K562 (cell line): ENCODE results near the gene ENSA. TPM values are rescaled to one million over a fixed set of nuclear protein-coding genes. Genes with fewer than 3 reads are reported as not detected.
A peak's percentile ranks its signal among the peaks of the same experiment; 100 is the strongest.

Experiments used
- CSDE1 ChIP-seq, 2 experiments: fragments of 450-650 bp; IDR thresholded peaks; 2 replicates each; pipeline ENCODE4 v1.6.1; 2016; ENCODE audit warnings: mild to moderate bottlenecking in 1 of 2
- CXXC5 ChIP-seq: fragments of 250-450 bp; sonication (Bioruptor Pico); IDR thresholded peaks from 2 replicates; pipeline ENCODE4 v1.8.0; 2022; ENCODE audit warnings: inconsistent platforms, mild to moderate bottlenecking, moderate library complexity
- DIDO1 ChIP-seq: fragments of 450-650 bp; IDR thresholded peaks from 2 replicates; pipeline ENCODE4 v1.6.1; 2016; ENCODE audit warnings: low read depth, missing biosample characterization, missing genetic modification characterization
- EGR1 ChIP-seq: fragments of 450-650 bp; conservative IDR thresholded peaks from 2 replicates; pipeline ENCODE4 v1.6.1; 2017; ENCODE audit warnings: mild to moderate bottlenecking
- FIP1L1 ChIP-seq: fragments of 200-400 bp; formaldehyde crosslinking; IDR thresholded peaks from 2 replicates; pipeline ENCODE4 v1.6.1; 2018; ENCODE audit warnings: mild to moderate bottlenecking, low read depth, low read length; ENCODE audit not compliant: poor library complexity, severe bottlenecking
- MXI1 ChIP-seq: IDR thresholded peaks from 2 replicates; pipeline ENCODE4 v1.6.1; 2011; ENCODE audit warnings: low read depth, mild to moderate bottlenecking, improper control_type of control experiment, low read length
- ZC3H11A ChIP-seq: IDR thresholded peaks from 2 replicates; pipeline ENCODE4 v1.6.1; 2012; ENCODE audit warnings: low read depth, low read length, improper control_type of control experiment
- ZC3H4 ChIP-seq: sonication (generic); formaldehyde crosslinking; IDR thresholded peaks from 2 replicates; pipeline ENCODE4 v1.9.0; 2021; ENCODE audit warnings: missing genetic modification reagents, borderline replicate concordance
- ZNF311 ChIP-seq: fragments of 250-450 bp; sonication (Bioruptor Pico); IDR thresholded peaks from 2 replicates; pipeline ENCODE4 v1.4.0; 2020; ENCODE audit warnings: mild to moderate bottlenecking, moderate library complexity
- ZNF707 ChIP-seq: fragments of 250-450 bp; sonication (Bioruptor Pico); conservative IDR thresholded peaks from 2 replicates; pipeline ENCODE4 v1.8.0; 2022; ENCODE audit warnings: inconsistent platforms, mild to moderate bottlenecking, moderate library complexity
- ZNF764 ChIP-seq: fragments of 250-450 bp; sonication (Bioruptor Pico); IDR thresholded peaks from 2 replicates; pipeline ENCODE4 v1.4.0; 2020; ENCODE audit warnings: low read depth, mild to moderate bottlenecking, moderate library complexity
- polyA plus RNA-seq, 8 experiments: library from polyadenylated mRNA; depleted of rRNA in 4 of 8; stranded (reverse) in 5 of 8; unstranded in 3 of 8; fragments of >200 nt; fragmentation: Nextera tagmentation in 2 of 8; fragmentation: Illumina TruSeq in 1 of 8; extraction: Ambion mirVana in 2 of 8; extraction: Trizol in 1 of 8; gene quantifications; 2 replicates each; pipeline versions ENCODE4 v1.2.1 to v1.2.3, GENCODE V29; 2011 to 2014; ENCODE audit warnings: inconsistent platforms in 1 of 8, missing spikeins in 1 of 8
- total RNA-seq, 7 experiments: library from RNA; depleted of rRNA in 6 of 7; stranded (reverse); fragments of >200 nt in 6 of 7; fragmentation: Illumina TruSeq in 2 of 7; extraction: Trizol in 2 of 7; gene quantifications; 2 replicates each; pipeline versions ENCODE4 v1.2.1 to v1.2.3, GENCODE V29; 2011 to 2021; ENCODE audit warnings: low replicate concordance in 1 of 7
- TF ChIP-seq, protein P1 (sequence below), 2 experiments: fragments of 450-650 bp in 1 of 2; sonication (generic) in 1 of 2; formaldehyde crosslinking in 1 of 2; IDR thresholded peaks; 2 replicates each; pipeline versions ENCODE4 v1.7.1 to v1.9.0; 2016 to 2022; ENCODE audit warnings: inconsistent platforms in 1 of 2, mild to moderate bottlenecking in 1 of 2, missing genetic modification reagents in 1 of 2
- TF ChIP-seq, protein P2 (sequence below), 2 experiments: fragments of 450-650 bp in 1 of 2; sonication (generic) in 1 of 2; formaldehyde crosslinking in 1 of 2; IDR thresholded peaks in 1 of 2; conservative IDR thresholded peaks in 1 of 2; 2 replicates each; pipeline versions ENCODE4 v1.6.1 to v1.8.1; 2016 to 2023; ENCODE audit warnings: mild to moderate bottlenecking in 2 of 2, moderate library complexity in 2 of 2, inconsistent platforms in 1 of 2, missing genetic modification reagents in 1 of 2
- TF ChIP-seq, protein P3 (sequence below): fragments of 250-450 bp; sonication (Bioruptor Pico); IDR thresholded peaks from 2 replicates; pipeline ENCODE4 v1.8.0; 2021; ENCODE audit warnings: moderate library complexity, mild to moderate bottlenecking, inconsistent platforms

Gene ENSA
- total and polyA plus RNA-seq, 9 of the 15 experiments (the other 6 are each of a cell fraction or from before 2014, with no cell fraction given) = 68.1 to 605 (median 188) TPM

DNA sequence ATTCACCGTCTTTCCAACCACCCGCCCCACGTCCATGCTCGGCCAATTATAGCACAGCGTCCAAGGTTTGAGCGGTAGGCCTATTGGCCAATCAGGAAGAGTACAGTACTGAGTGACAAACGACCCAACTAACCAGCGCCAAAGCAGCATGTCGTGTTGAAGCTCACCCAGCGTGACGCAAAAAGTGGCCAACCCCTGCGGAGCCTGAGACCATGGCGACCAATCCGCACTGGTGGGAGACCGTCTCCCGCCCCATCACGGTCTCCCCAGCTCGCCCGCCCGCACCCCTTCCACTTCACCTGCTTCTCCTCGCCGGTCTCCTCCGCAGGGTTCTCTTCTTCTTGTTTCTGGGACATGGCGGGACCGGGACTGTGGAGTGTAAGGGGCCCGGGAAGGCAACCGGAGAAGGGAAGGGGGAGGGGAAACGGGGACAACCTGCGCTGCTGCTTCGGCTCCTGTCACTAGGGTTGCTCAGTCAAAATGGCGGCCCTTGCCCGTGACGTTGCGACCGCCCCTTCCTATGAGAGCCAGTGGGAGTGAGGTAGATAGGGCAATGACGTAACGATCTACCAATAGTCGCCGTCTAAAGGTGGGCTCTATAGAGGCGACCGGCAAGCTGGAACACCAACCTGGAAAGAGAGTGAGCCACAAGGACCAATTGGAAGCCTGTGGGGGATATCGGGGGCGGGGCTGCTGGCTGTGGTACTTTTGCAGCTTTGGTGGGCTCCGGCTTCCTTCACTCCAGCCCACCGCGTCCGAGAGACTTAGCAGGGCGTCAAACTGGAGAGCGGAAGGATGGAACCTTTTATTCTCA is at the start of gene ENSA (continued):
- TF ChIP-seq, protein P1, sequence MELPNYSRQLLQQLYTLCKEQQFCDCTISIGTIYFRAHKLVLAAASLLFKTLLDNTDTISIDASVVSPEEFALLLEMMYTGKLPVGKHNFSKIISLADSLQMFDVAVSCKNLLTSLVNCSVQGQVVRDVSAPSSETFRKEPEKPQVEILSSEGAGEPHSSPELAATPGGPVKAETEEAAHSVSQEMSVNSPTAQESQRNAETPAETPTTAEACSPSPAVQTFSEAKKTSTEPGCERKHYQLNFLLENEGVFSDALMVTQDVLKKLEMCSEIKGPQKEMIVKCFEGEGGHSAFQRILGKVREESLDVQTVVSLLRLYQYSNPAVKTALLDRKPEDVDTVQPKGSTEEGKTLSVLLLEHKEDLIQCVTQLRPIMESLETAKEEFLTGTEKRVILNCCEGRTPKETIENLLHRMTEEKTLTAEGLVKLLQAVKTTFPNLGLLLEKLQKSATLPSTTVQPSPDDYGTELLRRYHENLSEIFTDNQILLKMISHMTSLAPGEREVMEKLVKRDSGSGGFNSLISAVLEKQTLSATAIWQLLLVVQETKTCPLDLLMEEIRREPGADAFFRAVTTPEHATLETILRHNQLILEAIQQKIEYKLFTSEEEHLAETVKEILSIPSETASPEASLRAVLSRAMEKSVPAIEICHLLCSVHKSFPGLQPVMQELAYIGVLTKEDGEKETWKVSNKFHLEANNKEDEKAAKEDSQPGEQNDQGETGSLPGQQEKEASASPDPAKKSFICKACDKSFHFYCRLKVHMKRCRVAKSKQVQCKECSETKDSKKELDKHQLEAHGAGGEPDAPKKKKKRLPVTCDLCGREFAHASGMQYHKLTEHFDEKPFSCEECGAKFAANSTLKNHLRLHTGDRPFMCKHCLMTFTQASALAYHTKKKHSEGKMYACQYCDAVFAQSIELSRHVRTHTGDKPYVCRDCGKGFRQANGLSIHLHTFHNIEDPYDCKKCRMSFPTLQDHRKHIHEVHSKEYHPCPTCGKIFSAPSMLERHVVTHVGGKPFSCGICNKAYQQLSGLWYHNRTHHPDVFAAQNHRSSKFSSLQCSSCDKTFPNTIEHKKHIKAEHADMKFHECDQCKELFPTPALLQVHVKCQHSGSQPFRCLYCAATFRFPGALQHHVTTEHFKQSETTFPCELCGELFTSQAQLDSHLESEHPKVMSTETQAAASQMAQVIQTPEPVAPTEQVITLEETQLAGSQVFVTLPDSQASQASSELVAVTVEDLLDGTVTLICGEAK (IDR thresholded peaks at IDR 0.05) = 0 out of 2 replicates have a peak, but pooled peaks have one; percentile 35
- TF ChIP-seq, protein P1 (CRISPR knock-in tag; IDR thresholded peaks at IDR 0.05) = no peak
- TF ChIP-seq, protein P2, sequence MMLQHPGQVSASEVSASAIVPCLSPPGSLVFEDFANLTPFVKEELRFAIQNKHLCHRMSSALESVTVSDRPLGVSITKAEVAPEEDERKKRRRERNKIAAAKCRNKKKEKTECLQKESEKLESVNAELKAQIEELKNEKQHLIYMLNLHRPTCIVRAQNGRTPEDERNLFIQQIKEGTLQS (IDR thresholded peaks at IDR 0.05) = peak; percentile 98
- TF ChIP-seq, protein P2 (CRISPR knock-in tag; conservative IDR thresholded peaks at IDR 0.05) = 0 out of 2 replicates have a peak, but pooled peaks have one; percentile 32
- TF ChIP-seq CXXC5 (CRISPR knock-in tag) (peak; percentile 96), DIDO1 (tag) (no peak), ZC3H11A (no peak), EGR1 (no peak), ZC3H4 (peak; percentile 57; the same call in 1 of the 2 replicates), ZNF311 (CRISPR knock-in tag) (no peak), MXI1 (no peak), FIP1L1 (no peak), ZNF764 (CRISPR knock-in tag) (no peak), CSDE1 (IDR thresholded peaks at IDR 0.05) (no peak), ZNF707 (CRISPR knock-in tag) (peak; percentile 32; the same call in 1 of the 2 replicates)
- TF ChIP-seq, protein P3, sequence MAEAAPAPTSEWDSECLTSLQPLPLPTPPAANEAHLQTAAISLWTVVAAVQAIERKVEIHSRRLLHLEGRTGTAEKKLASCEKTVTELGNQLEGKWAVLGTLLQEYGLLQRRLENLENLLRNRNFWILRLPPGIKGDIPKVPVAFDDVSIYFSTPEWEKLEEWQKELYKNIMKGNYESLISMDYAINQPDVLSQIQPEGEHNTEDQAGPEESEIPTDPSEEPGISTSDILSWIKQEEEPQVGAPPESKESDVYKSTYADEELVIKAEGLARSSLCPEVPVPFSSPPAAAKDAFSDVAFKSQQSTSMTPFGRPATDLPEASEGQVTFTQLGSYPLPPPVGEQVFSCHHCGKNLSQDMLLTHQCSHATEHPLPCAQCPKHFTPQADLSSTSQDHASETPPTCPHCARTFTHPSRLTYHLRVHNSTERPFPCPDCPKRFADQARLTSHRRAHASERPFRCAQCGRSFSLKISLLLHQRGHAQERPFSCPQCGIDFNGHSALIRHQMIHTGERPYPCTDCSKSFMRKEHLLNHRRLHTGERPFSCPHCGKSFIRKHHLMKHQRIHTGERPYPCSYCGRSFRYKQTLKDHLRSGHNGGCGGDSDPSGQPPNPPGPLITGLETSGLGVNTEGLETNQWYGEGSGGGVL (CRISPR knock-in tag) = no peak
